Breast epithelium (tissue), 4 donors: Measurements from ENCODE around the gene TST. TPM values are rescaled to one million over a fixed set of nuclear protein-coding genes. Genes with fewer than 3 reads are reported as not detected.

Experiments used
- DNase-seq, 2 donors: peaks; one replicate each; pipeline ENCODE4 v3.0.0-alpha.2; 2019; ENCODE audit warnings: low spot score in 2 of 2
- H3K27ac ChIP-seq, 2 donors: fragments of 200-600 bp; sonication (generic) in 1 of 2; one replicate each; pipeline ENCODE4 v1.5.1; 2016 to 2019; ENCODE audit warnings: mild to moderate bottlenecking in 1 of 2
- H3K27me3 ChIP-seq, 2 donors: fragments of 200-600 bp; sonication (generic) in 1 of 2; one replicate each; pipeline versions ENCODE4 v1.5.1 to v1.6.0; 2017 to 2019; ENCODE audit warnings: control low read depth in 1 of 2, mild to moderate bottlenecking in 1 of 2
- H3K36me3 ChIP-seq: fragments of 200-600 bp; one replicate; pipeline ENCODE4 v1.5.1; 2019
- H3K4me1 ChIP-seq, 2 donors: fragments of 200-600 bp; sonication (generic); one replicate each; pipeline ENCODE4 v1.5.1; 2016 to 2019; ENCODE audit warnings: control low read depth in 1 of 2
- H3K4me3 ChIP-seq, 3 donors: fragments of 200-600 bp; sonication (generic); 1 replicate in 2 of 3; 2 replicates in 1 of 3; pipeline ENCODE4 v1.5.1; 2016 to 2019; ENCODE audit warnings: mild to moderate bottlenecking in 3 of 3, moderate library complexity in 2 of 3
- H3K9me3 ChIP-seq, 2 donors: fragments of 200-600 bp; sonication (generic) in 1 of 2; one replicate each; pipeline ENCODE4 v1.5.1; 2016 to 2019; ENCODE audit warnings: control low read depth in 1 of 2
- POLR2A ChIP-seq: fragments of 450-650 bp; IDR thresholded peaks from one replicate; pipeline ENCODE4 v1.6.1; 2016; ENCODE audit warnings: antibody characterized with exemption, mild to moderate bottlenecking, moderate library complexity
- POLR2AphosphoS5 ChIP-seq, 3 donors: sonication (generic); formaldehyde crosslinking; IDR thresholded peaks; one replicate each; pipeline ENCODE4 v1.6.1; 2017; ENCODE audit warnings: antibody characterized with exemption in 3 of 3
- intact Hi-C: fragments of 100-400 bp; cut with DNase I; formaldehyde crosslinking; loops from one replicate; pipeline ENCODE4 v1.15.1; 2023; ENCODE audit warnings: low total_unique reads
- total RNA-seq, 3 donors: library from RNA; depleted of rRNA; stranded (reverse); fragments of >200 nt; gene quantifications; one replicate each; pipeline ENCODE4 v1.1.0, GENCODE V29; 2016
- TF ChIP-seq, protein P1 (sequence below), 3 donors: fragments of 450-650 bp; IDR thresholded peaks; one replicate each; pipeline ENCODE4 v1.5.1; 2016 to 2017; ENCODE audit warnings: antibody characterized with exemption in 3 of 3, mild to moderate bottlenecking in 3 of 3, moderate library complexity in 3 of 3

The TST gene
- total RNA-seq, 3 donors from 2014 or later, result 51.1 to 68.0 (median 60.2) TPM

DNA sequence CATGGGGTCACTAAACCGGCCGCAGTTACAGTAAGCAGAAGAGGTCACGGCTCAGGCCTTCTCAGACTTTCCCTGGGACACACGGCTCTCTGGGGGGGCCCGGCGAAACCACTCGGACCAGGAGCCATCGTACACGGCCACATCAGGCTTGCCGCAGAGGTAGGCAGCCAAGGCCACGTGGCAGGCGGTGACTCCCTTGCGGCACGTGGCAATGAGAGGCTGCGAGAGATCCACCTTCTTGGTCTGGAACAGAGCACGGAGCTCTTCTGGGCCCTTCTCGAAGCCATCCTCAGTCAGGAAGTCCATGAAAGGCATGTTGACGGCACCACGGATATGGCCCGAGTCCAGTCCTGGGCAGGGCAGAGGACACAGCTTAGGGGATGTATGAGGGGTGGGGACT lies 8.3 kb downstream of the TST start:
- intact Hi-C loops, result no loop called here
- TF ChIP-seq, protein P1, sequence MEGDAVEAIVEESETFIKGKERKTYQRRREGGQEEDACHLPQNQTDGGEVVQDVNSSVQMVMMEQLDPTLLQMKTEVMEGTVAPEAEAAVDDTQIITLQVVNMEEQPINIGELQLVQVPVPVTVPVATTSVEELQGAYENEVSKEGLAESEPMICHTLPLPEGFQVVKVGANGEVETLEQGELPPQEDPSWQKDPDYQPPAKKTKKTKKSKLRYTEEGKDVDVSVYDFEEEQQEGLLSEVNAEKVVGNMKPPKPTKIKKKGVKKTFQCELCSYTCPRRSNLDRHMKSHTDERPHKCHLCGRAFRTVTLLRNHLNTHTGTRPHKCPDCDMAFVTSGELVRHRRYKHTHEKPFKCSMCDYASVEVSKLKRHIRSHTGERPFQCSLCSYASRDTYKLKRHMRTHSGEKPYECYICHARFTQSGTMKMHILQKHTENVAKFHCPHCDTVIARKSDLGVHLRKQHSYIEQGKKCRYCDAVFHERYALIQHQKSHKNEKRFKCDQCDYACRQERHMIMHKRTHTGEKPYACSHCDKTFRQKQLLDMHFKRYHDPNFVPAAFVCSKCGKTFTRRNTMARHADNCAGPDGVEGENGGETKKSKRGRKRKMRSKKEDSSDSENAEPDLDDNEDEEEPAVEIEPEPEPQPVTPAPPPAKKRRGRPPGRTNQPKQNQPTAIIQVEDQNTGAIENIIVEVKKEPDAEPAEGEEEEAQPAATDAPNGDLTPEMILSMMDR (IDR thresholded peaks at IDR 0.05), result no peak
- TF ChIP-seq POLR2A (no peak), POLR2AphosphoS5 (IDR thresholded peaks at IDR 0.05) (no peak)
- Histone ChIP-seq H3K4me3 (no peak overlapping the region), H3K4me1 (no peaks in the 10 kb centered on the region), H3K9me3 (no peaks in the 10 kb centered on the region), H3K27me3 (no peaks in the 10 kb centered on the region), H3K36me3 (no peaks in the 10 kb centered on the region), H3K27ac (no peak overlapping the region)
- DNase-seq, result no peak

DNA sequence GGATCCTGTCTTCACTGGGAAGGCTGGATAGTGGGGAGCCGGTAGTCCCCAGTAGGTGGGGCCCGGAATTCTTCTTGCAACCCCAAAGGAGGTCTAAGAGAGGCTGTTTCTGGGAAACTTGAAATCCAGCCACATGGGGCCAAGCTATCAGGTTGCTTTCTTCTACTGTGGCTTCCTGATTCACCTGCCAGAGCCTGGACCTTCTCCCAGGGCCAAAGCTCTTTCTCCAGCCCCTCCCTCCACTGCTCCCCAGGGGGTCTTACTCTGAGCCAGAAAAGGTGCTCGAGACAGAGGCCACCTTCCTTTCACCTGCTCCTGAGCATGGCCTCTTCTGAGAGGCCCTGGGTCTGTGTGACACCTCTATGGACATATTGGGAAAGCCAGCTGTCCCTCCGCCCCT lies 9.1 kb downstream of the TST start:
- Histone ChIP-seq H3K9me3 (no peaks in the 10 kb centered on the region), H3K27ac (no peak overlapping the region), H3K4me3 (no peak overlapping the region), H3K4me1 (no peaks in the 10 kb centered on the region), H3K36me3 (no peaks in the 10 kb centered on the region), H3K27me3 (no peaks in the 10 kb centered on the region)
- intact Hi-C loops, result no loop called here
- no peak for DNase-seq
- TF ChIP-seq POLR2AphosphoS5 (IDR thresholded peaks at IDR 0.05), result no peak
- TF ChIP-seq POLR2A, result no peak
- TF ChIP-seq, protein P1 (IDR thresholded peaks at IDR 0.05), result no peak

DNA sequence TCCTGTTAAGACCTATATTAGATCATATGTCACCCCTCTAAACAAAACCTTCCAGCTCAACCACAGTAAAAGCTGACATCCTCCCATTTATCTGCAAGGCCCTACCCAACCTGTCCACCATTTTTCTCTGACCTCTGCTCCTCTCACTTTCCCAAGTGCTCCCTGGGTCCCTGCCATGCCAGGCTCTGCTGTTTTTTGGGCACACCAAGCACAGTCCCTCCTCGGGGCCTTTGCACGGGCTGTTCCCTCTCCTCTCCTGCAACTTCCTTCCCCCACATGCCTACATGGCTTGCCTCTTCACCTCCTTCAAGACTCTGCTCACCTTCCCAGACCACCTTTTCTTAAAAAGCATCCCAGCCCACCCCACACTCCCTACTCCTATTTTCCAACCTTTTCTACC lies 9.8 kb downstream of the TST start:
- no peaks in the 10 kb centered on the region for H3K36me3 ChIP-seq
- H3K4me1 ChIP-seq, result no peaks in the 10 kb centered on the region
- H3K27me3 ChIP-seq, result no peaks in the 10 kb centered on the region
- TF ChIP-seq, protein P1 (IDR thresholded peaks at IDR 0.05), result no peak
- TF ChIP-seq POLR2AphosphoS5 (IDR thresholded peaks at IDR 0.05) (no peak), POLR2A (no peak)
- intact Hi-C loops, result no loop called here
- no peaks in the 10 kb centered on the region for H3K9me3 ChIP-seq
- H3K27ac ChIP-seq, result no peak overlapping the region
- H3K4me3 ChIP-seq, result no peak overlapping the region
- DNase-seq, result no peak

DNA sequence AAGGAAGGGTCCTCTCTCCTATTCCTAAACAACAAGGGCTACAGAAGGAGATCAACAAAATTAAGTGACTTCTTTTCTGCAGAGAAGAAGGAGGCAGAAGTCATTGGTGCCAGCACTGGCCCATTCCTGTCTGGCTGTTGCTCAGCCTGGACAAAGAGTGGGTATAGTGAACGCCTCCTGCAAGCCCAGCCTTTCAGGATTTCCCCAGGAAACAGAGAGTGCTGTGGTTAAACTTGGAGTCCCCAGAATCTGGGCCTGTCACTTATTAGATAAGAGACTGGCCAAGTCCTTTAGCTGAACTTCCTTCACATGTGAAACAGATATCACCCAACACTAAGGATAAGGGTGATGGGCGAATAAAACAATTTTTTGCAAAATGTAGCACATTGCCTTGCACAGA lies 10.9 kb downstream of the TST start:
- Histone ChIP-seq H3K27ac (no peak overlapping the region), H3K4me3 (no peak overlapping the region), H3K27me3 (no peaks in the 10 kb centered on the region), H3K4me1 (no peaks in the 10 kb centered on the region), H3K36me3 (no peaks in the 10 kb centered on the region), H3K9me3 (no peaks in the 10 kb centered on the region)
- intact Hi-C loops, result no loop called here
- DNase-seq, result no peak
- no peak for TF ChIP-seq POLR2A
- TF ChIP-seq, protein P1 (IDR thresholded peaks at IDR 0.05), result no peak
- TF ChIP-seq POLR2AphosphoS5 (IDR thresholded peaks at IDR 0.05), result no peak

DNA sequence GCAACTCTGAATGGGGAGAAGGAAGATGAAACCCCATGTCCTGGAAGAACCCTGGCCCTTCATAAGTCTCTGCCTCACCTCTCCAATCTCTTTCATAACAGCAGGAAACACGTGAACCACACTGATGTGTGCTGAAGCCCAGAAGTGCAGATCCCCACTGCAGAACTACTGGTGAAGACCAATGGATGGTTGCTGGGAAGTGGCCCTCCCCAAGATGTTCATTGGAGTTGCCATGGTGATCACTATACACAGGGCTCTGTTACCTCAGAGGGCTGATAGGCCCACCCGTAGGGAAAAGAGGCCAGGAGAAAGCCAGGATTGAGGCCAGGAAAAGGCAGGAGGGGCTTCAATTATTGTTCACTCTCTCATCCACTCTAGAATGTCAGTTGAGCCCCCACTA lies 11.6 kb downstream of the TST start:
- TF ChIP-seq POLR2A (no peak), POLR2AphosphoS5 (IDR thresholded peaks at IDR 0.05) (no peak)
- TF ChIP-seq, protein P1 (IDR thresholded peaks at IDR 0.05), result no peak
- H3K4me3 ChIP-seq, result no peak overlapping the region
- H3K36me3 ChIP-seq, result no peaks in the 10 kb centered on the region
- no peak overlapping the region for H3K27ac ChIP-seq
- no peaks in the 10 kb centered on the region for H3K27me3 ChIP-seq
- intact Hi-C loops, result no loop called here
- DNase-seq, result no peak
- H3K4me1 ChIP-seq, result no peaks in the 10 kb centered on the region
- H3K9me3 ChIP-seq, result no peaks in the 10 kb centered on the region
